NK-92 (cell line): ENCODE results near the gene FBXL17.
"Not testable (repeated sequence)": the region's sequence is repeated elsewhere in the genome, so short reads cannot be mapped to it uniquely, and the experiment has no call there.

Source experiments
- DNase-seq: peaks from one replicate; lab custom pipeline; 2025; ENCODE audit not compliant: unreplicated experiment; lab: John Stamatoyannopoulos, UW

Gene FBXL17

DNA sequence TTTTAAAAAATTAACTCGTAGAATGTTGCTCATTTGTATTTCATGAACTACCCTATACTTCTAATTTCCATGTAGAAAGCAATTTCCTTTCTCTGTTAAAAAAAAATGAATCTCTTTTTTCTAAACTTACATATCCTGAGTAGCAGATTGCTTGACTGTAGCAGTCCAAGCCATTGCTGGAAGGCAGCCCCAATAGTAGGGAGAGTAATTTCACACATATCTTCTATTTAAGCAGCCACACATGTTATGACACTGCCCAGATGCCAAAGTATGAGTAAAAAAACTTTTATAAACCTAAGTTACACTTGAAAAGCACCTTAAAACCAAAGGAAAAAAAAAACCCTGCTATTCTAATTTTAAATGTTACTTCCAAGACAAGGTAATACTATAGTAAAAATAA is 69.6 kb downstream of the FBXL17 start:
- DNase-seq: no peak

DNA sequence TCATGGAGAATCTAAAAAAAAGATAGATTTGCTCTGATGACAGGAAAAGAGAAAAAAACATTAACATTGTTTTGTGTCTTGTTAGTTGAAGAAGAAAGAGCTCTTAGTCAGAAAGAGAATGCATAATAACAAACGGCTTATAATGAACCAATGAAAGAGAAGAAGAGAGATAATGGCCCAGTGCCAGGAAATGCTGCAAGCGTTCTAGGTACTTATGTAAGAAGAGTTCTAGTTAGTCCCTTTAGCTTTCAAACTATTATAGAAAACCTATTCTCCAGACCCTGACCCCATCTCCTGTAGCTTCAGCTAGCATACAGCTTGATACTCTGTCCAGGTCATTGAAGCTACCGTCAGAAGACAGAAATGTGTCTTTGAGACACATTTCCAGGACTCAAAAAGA is 70.2 kb downstream of the FBXL17 start:
- no peak for DNase-seq

DNA sequence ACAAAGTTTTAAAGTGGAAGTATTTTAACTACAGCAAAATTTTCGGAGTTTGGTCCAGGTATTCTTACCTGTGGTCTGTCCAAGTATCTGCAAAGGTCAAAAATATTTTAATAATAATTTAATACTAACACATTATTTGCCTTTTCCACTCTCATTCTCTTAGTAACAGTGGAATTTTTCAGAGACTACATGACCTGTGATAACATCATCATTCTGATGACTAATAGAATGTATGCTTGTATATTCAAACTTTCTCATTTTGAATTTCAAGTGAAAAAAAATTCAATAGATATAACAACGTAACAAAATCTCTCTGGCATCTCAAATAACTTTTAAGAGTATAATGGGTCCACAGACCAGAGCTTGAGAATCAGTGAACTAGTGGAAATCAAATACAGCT is 78.3 kb downstream of the FBXL17 start:
- no peak for DNase-seq

GRCh38 chr5:108303086-108303485 is 78.8 kb downstream of the FBXL17 start:
- no peak for DNase-seq

GRCh38 chr5:108297042-108297601 is 84.8 kb downstream of the FBXL17 start:
- DNase-seq: no peak

DNA sequence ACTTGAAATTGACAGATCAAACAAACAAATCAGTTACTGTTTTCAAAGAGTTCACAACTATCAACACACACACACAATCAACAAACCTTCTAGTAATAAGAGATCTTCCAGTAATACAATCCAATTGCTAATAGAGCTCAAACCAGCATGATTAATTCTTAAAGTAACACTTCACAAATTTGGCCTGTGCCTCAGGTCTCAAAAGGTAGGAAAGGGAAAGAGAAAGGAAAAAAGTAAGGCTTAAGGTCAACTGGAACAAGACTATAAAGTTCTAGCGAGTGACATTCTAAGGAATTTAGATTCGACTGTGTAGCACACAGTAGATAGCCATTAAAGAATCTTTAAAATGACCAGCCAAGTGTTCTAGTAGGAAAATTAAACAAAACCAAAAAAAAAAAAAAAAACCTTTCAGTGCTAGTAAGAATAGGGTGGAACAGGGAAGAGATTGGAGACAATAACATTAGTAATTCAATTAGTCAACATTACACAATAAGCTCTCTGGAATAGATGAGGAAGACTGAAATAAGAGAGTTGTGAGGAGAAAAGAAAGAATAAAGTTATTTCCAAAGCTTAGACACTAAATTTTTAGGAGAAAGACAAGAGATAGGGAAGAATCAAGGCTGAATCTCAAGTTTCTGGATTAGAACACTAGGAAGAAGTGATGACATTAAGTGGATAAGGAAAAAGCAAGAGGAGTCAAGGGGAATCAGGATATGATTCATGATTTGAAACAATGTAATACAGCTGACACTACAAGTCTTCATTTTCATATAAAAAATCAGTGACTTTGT is 86.1 kb downstream of the FBXL17 start:
- DNase-seq: no peak

DNA sequence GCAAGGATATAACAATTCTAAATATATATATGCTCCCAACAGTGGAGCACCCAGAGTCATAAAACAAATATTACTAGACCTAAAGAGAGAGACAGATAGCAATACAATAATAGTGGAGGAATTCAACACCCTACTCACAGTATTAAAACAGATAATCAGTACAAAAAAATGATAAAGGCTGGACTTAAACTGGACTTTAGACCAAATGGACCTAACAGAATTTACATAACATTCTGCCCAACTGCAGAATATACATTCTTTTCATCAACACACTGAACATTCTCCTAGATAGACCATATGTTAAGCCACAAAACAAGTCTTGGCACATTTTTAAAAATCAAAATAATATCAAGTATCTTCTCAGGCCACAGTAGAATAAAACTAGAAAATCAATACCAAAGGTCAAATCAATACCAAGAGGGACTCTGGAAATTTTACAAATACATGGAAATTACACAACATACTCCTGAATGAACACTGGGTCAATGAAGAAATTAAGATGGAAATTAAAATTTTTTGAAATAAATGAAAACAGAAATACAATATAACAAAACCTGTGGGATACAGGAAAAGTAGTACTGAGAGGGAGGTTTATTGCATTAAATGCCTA is 100.8 kb downstream of the FBXL17 start:
- no peak for DNase-seq

GRCh38 chr5:108280248-108280647 is 101.7 kb downstream of the FBXL17 start:
- no peak for DNase-seq

- DNase-seq: no peak
Measured at GRCh38 chr5:108278285-108279240, 103.3 kb downstream of the FBXL17 start.

GRCh38 chr5:108276187-108277050 is 105.5 kb downstream of the FBXL17 start:
- no peak for DNase-seq

DNA sequence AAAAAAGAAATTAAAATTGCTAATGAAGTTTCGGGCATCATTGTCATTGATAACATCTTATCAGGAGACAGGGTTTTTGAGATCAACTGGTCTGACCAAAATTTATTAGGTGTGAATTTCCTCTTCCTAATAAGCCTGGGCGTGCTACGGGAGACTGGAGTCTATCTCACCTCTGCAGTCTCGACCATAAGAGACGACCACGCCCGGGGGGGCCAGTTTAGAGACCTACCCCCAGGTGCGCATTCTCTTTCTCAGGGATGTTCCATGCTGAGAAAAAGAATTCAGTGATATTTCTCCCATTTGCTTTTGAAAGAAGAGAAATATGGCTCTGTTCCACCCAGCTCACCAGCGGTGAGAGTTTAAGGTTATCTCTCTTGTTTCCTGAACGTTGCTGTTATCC is 107.8 kb downstream of the FBXL17 start:
- not testable (repeated sequence) for DNase-seq

DNA sequence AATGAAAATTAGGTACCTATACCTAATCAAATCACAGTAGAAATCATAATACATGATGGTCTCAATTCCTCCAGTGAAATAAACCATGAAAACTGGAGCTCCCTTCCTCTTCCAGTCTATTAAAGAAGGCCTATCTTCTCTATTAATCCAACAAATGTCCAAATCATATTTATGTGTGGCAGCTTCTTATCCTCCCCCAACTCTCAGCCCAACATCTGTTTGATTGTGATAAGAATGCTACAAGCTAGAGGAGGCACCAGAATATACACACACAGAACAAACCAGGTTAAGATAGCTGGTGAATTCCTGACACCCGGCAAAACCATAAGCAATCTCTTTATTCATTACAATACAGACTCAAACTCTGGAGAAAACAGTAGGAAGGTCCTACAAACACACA is 110.8 kb downstream of the FBXL17 start:
- DNase-seq: no peak

DNA sequence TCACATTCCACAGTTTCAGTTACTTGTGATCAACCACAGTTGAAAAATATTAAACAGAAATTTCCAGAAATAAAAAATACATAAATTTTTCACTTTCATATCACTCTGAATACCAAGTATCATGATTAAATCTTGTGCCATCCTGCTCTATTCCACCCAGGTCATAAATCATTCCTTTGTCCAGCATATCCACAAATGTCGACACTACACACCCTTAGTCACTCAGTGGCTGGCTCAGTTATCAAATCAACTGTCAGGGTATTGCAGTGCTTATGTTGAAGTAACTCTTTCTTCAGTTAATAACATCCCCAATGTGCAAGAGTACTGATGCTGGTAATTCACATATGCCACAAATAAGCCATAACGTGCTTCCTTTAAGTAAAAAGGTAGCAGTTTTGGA is 115.7 kb downstream of the FBXL17 start:
- DNase-seq: no peak

- DNase-seq: no peak
Measured at GRCh38 chr5:108264533-108264932, 117.4 kb downstream of the FBXL17 start.

DNA sequence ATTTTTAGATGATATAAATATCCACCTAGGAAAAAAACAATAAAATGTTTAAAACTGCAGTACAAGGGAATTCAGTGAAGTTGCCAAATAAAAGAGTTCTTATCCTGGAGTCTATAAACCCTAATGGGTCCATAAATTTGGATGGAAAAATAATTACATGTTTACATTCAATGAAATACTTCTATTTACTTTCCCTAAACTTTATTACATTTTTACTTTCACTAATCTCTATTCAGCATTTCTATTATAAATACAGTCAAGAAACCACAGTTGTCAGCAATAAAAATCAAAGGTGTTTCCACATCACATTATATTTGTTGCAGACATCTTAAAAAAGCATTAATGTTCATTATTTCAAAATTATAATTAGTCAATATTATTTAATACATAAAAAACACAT is 118.6 kb downstream of the FBXL17 start:
- DNase-seq: no peak

DNA sequence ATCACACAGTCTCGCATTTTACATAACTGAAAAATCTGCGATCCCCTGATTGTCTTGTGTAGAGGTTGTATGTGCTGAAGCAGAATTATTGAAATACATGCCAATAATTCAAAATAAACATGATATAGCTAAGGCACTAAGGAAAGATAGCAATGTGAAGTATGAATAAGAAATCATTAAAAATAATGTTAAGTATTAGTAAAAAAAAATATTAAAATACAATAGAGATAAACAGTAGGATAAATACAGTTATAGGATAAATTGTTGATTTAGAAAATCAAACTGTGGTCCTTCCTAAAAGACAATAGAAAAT is 121.1 kb downstream of the FBXL17 start:
- no peak for DNase-seq

- no peak for DNase-seq
Measured at GRCh38 chr5:108260117-108260857, 121.6 kb downstream of the FBXL17 start.

GRCh38 chr5:108259306-108259705 is 122.6 kb downstream of the FBXL17 start:
- DNase-seq: no peak

DNA sequence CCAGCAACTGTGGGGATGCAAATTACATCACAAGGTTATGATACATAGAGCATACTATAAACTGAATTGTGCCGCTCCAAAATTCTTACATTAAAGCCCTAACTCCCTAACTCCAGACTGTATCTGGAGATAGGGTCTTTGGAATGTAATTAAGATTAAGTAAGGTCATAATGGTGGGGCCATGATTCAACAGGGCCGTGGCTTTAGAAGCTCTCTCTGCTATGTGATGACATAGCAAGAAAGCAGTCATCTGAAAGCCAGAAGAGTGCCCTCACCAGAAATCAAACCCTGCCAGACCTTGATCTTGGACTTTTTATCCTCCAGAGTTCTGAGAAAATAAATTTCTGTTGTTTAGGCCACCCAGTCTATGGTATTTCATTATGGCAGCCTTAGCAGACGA is 123.9 kb downstream of the FBXL17 start:
- DNase-seq: no peak

DNA sequence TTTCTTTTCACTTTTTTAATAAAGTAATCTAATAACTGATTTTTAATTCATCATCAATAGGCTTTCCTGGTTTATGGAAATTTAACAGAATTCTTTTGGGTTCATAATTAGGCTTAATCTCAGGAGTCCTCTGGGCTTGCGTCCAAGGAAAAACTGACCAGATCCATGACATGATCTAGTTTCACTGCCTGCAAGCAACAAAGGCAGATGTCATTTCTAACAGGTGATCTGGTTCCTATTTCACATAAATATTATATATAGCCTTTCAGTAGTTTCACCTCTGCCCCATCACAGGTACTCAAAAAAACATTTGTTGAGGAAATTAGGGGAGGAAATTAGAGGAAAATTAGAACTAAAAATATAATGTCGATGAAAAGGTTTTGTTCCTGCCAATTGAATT is 126.4 kb downstream of the FBXL17 start:
- no peak for DNase-seq
